ENCODE results near the gene SLC5A5.

GRCh38 chr19:17871032-17871877 lies 490 bp upstream of the SLC5A5 start:
- TF ChIP-seq, protein P1, sequence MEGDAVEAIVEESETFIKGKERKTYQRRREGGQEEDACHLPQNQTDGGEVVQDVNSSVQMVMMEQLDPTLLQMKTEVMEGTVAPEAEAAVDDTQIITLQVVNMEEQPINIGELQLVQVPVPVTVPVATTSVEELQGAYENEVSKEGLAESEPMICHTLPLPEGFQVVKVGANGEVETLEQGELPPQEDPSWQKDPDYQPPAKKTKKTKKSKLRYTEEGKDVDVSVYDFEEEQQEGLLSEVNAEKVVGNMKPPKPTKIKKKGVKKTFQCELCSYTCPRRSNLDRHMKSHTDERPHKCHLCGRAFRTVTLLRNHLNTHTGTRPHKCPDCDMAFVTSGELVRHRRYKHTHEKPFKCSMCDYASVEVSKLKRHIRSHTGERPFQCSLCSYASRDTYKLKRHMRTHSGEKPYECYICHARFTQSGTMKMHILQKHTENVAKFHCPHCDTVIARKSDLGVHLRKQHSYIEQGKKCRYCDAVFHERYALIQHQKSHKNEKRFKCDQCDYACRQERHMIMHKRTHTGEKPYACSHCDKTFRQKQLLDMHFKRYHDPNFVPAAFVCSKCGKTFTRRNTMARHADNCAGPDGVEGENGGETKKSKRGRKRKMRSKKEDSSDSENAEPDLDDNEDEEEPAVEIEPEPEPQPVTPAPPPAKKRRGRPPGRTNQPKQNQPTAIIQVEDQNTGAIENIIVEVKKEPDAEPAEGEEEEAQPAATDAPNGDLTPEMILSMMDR (IDR thresholded peaks at IDR 0.05): no peak
- TF ChIP-seq POLR2AphosphoS5 (IDR thresholded peaks at IDR 0.05): no peak
- TF ChIP-seq POLR2A (IDR thresholded peaks at IDR 0.05): no peak
